ENCODE measurements around the gene CRYM.

CRYM gene

GRCh38 chr16:21283521-21284289 lies 5.6 kb upstream of the CRYM start:
- H3K4me3 ChIP-seq (ENCODE audit: low read depth, low read length) = peak overlapping the region; percentile 51
- peaks cover 11% of the 10 kb centered on the region for H3K27me3 ChIP-seq (replicated peaks)

GRCh38 chr16:21281698-21282389 lies 3.8 kb upstream of the CRYM start:
- in situ Hi-C loops (cut with HindIII; ENCODE audit: low pct_ligation_motif_present, low sequenced_read_pairs) = loop anchor here (25.0 kb wide), 1 partner anchor 95 kb away; no protein-coding TSS in a partner anchor
- no peak for TF ChIP-seq CTCF (IDR thresholded peaks at IDR 0.05; ENCODE audit: low read depth, low read length, missing control alignments)
- Histone ChIP-seq H3K27ac (no peak overlapping the region), H3K4me3 (ENCODE audit: low read depth, low read length) (no peak overlapping the region), H3K27me3 (replicated peaks) (peaks cover 28% of the 10 kb centered on the region), H3K36me3 (replicated peaks) (no peaks in the 10 kb centered on the region)
- DNase-seq = no peak

More at GRCh38 chr16:21283521-21284289, 5.6 kb upstream of the CRYM start:
- Histone ChIP-seq H3K27ac (no peak overlapping the region), H3K36me3 (replicated peaks) (no peaks in the 10 kb centered on the region)
- peak; percentile 62 for TF ChIP-seq CTCF (IDR thresholded peaks at IDR 0.05; ENCODE audit: low read depth, low read length, missing control alignments)
- in situ Hi-C loops (cut with HindIII; ENCODE audit: low pct_ligation_motif_present, low sequenced_read_pairs) = loop anchor here (25.0 kb wide), 1 partner anchor 96 kb away; no protein-coding TSS in a partner anchor
- peak; percentile 34 for DNase-seq

- TF ChIP-seq CTCF (IDR thresholded peaks at IDR 0.05; ENCODE audit: low read depth, low read length, missing control alignments) = no peak
- in situ Hi-C loops (cut with HindIII; ENCODE audit: low pct_ligation_motif_present, low sequenced_read_pairs) = loop anchor here (25.0 kb wide), 1 partner anchor 92 kb away; no protein-coding TSS in a partner anchor
- DNase-seq = no peak
- H3K27me3 ChIP-seq (replicated peaks) = peaks cover 43% of the 10 kb centered on the region
- H3K4me3 ChIP-seq (ENCODE audit: low read depth, low read length) = no peak overlapping the region
- no peaks in the 10 kb centered on the region for H3K36me3 ChIP-seq (replicated peaks)
- no peak overlapping the region for H3K27ac ChIP-seq
These were observed 1.4 kb upstream of the CRYM start for GRCh38 chr16:21279501-21279900.

GRCh38 chr16:21277045-21277926 lies 804 bp downstream of the CRYM start:
- in situ Hi-C loops (cut with HindIII; ENCODE audit: low pct_ligation_motif_present, low sequenced_read_pairs) = loop anchor here (25.0 kb wide), 1 partner anchor 90 kb away; no protein-coding TSS in a partner anchor
- no peak overlapping the region for H3K27ac ChIP-seq
- H3K4me3 ChIP-seq (ENCODE audit: low read depth, low read length) = no peak overlapping the region
- peaks cover 41% of the 10 kb centered on the region for H3K27me3 ChIP-seq (replicated peaks)
- DNase-seq = no peak
- no peaks in the 10 kb centered on the region for H3K36me3 ChIP-seq (replicated peaks)
- TF ChIP-seq CTCF (IDR thresholded peaks at IDR 0.05; ENCODE audit: low read depth, low read length, missing control alignments) = no peak

GRCh38 chr16:21276090-21276489 lies 2.0 kb downstream of the CRYM start:
- in situ Hi-C loops (cut with HindIII; ENCODE audit: low pct_ligation_motif_present, low sequenced_read_pairs) = loop anchor here (25.0 kb wide), 1 partner anchor 89 kb away; no protein-coding TSS in a partner anchor
- no peak overlapping the region for H3K27ac ChIP-seq
- no peak overlapping the region for H3K4me3 ChIP-seq (ENCODE audit: low read depth, low read length)
- no peaks in the 10 kb centered on the region for H3K36me3 ChIP-seq (replicated peaks)
- no peak for TF ChIP-seq CTCF (IDR thresholded peaks at IDR 0.05; ENCODE audit: low read depth, low read length, missing control alignments)
- H3K27me3 ChIP-seq (replicated peaks) = peaks cover 41% of the 10 kb centered on the region
- DNase-seq = no peak
